Measurements from ENCODE around the gene IGFBP6. TPM values are rescaled to one million over a fixed set of nuclear protein-coding genes. Genes with fewer than 3 reads are reported as not detected.

IGFBP6 gene
- total and polyA plus RNA-seq, 9 of the 15 experiments (the other 6 are each of a cell fraction or from before 2014, with no cell fraction given) = 0.15 to 1.4 (median 0.54) TPM

DNA sequence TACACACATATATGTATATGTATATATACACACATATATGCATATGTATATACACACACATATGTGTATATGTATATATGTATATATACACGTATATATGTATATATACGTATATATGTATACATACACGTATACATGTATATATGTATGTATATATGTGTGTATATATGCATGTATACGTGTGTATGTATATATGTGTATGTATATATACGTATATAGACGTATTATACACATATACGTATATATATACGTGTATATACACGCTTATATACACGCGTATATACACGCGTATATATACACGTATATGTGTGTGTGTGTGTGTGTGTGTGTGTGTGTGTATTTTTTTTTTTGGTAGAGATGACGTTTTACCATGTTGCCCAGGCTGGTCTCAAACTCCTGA, 50.2 kb downstream of the IGFBP6 start (continued):
- TF ChIP-seq REST (IDR thresholded peaks at IDR 0.05; ENCODE audit: borderline replicate concordance) (no peak), REST (CRISPR knock-in tag; IDR thresholded peaks at IDR 0.05; ENCODE audit: low read depth) (no peak), SREBF1 (IDR thresholded peaks at IDR 0.05; ENCODE audit: borderline replicate concordance, low read depth, low read length) (no peak), SREBF2 (CRISPR knock-in tag; IDR thresholded peaks at IDR 0.05) (no peak), NFE2 (IDR thresholded peaks at IDR 0.05; ENCODE audit: low read depth) (no peak), CREB1 (IDR thresholded peaks at IDR 0.05) (no peak), CREB1 (CRISPR knock-in tag; IDR thresholded peaks at IDR 0.05) (no peak), NCOA2 (IDR thresholded peaks at IDR 0.05; ENCODE audit: partially characterized antibody in 2 of 2) (peak in 1 of 2 experiments; percentile 58), RCOR1 (IDR thresholded peaks at IDR 0.05; ENCODE audit: borderline replicate concordance in 1 of 2, low read depth in 2 of 2, low read length in 2 of 2) (no peak), NBN (IDR thresholded peaks at IDR 0.05; ENCODE audit: low read depth) (no peak), TCF7L2 (IDR thresholded peaks at IDR 0.05; ENCODE audit: low read depth, low read length) (no peak), TEAD4 (IDR thresholded peaks at IDR 0.05; ENCODE audit: low read length) (no peak), TEAD4 (CRISPR knock-in tag; IDR thresholded peaks at IDR 0.05; ENCODE audit: borderline replicate concordance) (no peak), ZNF699 (CRISPR knock-in tag; IDR thresholded peaks at IDR 0.05; ENCODE audit: insufficient replicate concordance) (peak; percentile 91), DEAF1 (CRISPR knock-in tag; IDR thresholded peaks at IDR 0.05) (no peak), PHF20 (IDR thresholded peaks at IDR 0.05; ENCODE audit: partially characterized antibody) (no peak)
- TF ChIP-seq, protein P1, sequence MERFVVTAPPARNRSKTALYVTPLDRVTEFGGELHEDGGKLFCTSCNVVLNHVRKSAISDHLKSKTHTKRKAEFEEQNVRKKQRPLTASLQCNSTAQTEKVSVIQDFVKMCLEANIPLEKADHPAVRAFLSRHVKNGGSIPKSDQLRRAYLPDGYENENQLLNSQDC (CRISPR knock-in tag; IDR thresholded peaks at IDR 0.05) = no peak
- TF ChIP-seq, protein P2, sequence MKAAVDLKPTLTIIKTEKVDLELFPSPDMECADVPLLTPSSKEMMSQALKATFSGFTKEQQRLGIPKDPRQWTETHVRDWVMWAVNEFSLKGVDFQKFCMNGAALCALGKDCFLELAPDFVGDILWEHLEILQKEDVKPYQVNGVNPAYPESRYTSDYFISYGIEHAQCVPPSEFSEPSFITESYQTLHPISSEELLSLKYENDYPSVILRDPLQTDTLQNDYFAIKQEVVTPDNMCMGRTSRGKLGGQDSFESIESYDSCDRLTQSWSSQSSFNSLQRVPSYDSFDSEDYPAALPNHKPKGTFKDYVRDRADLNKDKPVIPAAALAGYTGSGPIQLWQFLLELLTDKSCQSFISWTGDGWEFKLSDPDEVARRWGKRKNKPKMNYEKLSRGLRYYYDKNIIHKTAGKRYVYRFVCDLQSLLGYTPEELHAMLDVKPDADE (conservative IDR thresholded peaks at IDR 0.05; ENCODE audit: control insufficient read depth, low read depth, low read length) = no peak
